ENCODE results near the gene PCBP2. TPM values are rescaled to one million over a fixed set of nuclear protein-coding genes. Genes with fewer than 3 reads are reported as not detected.
"Not testable (repeated sequence)": the region's sequence is repeated elsewhere in the genome, so short reads cannot be mapped to it uniquely, and the experiment has no call there.

PCBP2 gene
- polyA plus RNA-seq, 1 donor = 1,185 TPM

GRCh38 chr12:53466640-53467039 is 14.7 kb downstream of the PCBP2 start:
- no peak for DNase-seq

- no peak for DNase-seq
These were observed 15.2 kb downstream of the PCBP2 start for GRCh38 chr12:53467082-53467481.

- no peak for DNase-seq
These were observed 16.0 kb downstream of the PCBP2 start for GRCh38 chr12:53467880-53468279.

DNA sequence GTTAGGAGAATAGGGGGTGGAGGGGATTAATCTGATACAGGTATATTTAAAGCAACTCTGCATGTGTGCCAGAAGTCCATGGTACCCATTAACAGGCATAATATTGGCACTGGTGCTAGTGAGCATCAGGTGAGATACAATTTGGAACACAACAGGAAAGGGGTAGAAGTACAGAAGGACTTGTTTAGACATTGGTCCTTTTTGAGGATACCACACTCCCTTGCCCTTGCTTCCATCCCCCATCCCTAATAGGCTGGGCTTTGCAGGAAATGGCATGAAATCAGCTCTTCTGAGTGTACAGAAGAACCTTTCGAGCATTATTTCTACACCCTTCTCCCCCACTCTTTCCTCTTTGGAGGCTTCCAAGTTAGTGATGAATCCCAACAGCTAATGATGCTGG is 16.4 kb downstream of the PCBP2 start:
- no peak for DNase-seq

DNA sequence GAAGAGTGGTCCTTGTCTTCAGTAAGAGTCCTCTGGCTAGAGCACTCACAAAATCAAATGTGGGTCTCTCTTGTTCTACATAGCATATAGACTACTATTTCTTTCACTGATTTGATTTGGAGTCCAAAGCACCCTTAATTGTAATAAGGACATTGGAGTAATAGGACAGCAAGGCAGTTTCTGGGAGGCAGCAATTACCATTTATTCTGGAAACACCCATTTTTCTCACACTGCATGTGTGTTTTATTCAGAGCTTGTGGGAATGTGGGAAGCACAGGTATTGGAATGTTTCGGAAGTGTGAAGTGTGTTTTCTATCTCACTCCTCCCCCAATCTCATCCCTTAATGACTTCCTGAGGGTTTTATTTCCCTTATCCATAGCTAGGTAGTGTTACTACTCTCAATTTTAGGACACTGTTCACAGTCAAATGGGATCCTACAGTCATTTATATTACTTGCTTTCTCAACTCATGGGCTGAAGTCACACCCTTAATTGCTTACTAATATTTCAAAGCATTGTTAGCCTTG is 20.2 kb downstream of the PCBP2 start:
- no peak for DNase-seq

GRCh38 chr12:53474077-53474476 is 22.2 kb downstream of the PCBP2 start:
- no peak for DNase-seq

DNA sequence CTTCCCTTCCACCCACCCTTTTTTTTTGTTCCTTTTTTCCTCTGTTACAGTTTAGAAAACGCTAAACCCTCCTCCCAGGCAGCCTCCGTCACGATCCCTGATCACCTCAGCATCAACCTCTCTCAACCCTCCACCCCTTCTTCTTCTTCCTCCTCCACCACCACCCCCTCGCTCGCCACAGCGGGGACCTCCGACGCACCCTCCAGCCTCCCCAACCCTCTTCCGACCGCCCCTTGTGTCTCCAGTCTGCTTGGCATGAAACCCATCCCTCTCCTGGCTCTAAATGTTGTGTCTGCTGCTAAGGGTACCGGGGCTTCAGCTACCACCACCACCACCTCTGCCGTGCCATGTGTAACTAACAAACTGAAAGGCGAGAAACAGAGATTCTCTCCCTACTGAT is 22.9 kb downstream of the PCBP2 start:
- no peak for DNase-seq

GRCh38 chr12:53476769-53477209 is 24.9 kb downstream of the PCBP2 start:
- DNase-seq = no peak

- DNase-seq = no peak
These were observed 27.0 kb downstream of the PCBP2 start for GRCh38 chr12:53478865-53479264.

GRCh38 chr12:53479331-53479730 is 27.4 kb downstream of the PCBP2 start:
- no peak for DNase-seq

DNA sequence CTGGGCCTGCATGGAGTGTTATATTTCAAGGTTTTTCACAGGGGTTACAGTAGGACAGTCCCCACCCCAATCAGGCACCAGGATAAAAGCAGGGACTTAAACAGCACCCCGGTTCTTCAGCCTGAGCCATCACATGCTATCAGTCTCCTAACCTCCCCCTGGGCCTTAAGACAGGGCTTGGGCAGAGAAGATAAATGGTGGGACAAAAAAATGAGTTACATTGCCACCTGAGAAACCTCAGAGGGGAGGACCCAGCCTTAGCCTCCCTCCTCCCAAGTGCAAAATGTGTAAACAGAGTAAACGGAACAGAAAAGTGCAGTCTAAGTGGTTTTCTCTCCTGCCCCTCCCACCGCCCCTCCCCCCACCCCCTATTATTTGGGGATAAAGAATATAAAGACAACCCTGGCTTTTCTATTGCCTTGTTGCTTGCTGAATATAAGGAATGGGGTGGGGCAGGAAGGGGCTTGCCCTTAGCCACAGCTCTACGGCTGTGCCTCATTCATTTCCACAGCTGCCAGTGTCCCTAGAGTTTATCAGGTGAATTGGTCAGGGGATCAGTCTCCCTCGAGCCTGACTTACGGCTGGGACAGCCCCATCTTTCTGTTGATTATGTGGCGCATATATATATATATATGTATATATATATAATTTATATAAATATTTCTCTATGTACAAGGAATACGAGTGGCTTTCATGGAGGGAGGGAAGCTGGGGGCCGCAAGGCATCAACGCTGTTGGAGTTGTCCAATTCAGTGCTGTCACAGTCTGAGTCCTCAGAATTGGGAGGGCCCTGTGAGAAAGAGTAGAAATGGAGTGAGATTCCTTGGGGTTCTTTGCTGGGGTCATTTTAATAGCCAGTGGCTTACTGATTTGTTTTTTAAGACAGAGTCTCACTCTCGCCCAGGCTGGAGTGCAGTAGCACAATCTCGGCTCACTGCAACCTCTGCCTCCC is 28.9 kb downstream of the PCBP2 start:
- DNase-seq = no peak

- DNase-seq = not testable (repeated sequence)
These were observed 29.6 kb downstream of the PCBP2 start for GRCh38 chr12:53481458-53481857.

DNA sequence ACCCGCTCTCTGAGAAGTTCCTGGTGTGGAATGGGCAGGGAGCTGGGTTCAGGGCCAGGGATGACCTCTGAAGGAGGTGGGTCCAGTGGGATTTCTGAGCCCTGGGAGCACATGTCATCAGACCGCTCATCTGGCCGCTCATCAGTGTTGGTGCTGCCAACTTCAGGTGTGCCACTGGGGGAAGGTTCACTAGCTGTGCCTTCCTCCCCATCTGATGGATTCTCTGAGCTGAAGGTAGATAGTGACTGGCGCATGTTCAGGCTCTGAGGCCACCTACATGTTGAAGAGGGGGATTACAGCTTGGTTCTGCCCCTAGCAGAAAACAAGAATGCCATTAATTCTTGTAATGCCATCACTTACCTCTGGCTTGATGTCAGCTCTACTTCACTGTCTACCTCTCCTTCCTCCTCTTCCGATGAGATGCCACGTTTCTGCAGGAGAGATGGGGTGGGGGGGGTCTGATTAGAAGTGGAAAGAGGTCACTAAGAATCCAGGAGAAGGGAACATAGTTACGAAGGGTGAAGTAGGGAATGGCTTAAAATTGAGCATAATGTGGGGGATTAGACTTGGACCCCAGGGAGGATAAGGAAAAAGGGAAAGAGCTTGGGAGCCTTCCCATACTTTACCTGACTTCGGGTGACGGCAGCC is 30.2 kb downstream of the PCBP2 start:
- DNase-seq = no peak

- no peak for DNase-seq
These were observed 30.8 kb downstream of the PCBP2 start for GRCh38 chr12:53482626-53483168.

DNA sequence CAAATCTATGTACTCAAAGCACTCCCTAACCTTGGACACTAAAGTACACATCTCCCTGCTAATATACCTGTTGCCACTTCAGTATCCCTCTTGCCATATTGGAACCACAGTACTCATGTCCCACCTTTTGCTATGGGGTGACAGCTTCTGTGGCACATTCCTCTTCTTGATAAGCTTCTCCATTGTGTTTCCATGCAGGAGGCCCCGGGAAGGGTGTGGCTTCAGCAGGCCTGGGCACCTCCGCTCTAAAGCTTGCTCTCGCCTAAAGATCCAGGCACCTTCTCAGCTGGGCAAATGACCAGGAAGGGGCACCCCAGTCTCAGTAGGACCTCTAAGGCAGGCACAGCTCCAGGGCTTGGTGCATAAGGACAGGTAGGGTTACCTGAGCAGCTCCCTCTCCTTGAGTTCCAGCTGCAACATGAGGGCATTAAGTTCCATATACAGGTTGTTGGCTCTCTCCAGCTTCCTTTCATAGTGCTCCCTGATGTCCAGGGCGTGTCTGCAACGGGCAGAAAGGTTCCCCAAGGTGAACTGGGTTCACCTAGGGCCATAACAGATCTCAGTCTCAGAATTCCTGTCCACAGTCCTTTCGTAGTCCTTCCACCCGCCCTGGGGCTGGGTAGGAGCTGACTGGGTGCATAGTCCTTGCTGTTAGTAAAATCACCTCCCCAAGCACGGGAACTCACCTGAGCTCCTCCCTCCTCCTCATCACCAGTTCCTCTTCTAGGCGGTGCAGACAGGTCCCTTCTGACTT is 31.5 kb downstream of the PCBP2 start:
- no peak for DNase-seq

GRCh38 chr12:53483979-53484377 is 32.1 kb downstream of the PCBP2 start:
- DNase-seq = no peak

DNA sequence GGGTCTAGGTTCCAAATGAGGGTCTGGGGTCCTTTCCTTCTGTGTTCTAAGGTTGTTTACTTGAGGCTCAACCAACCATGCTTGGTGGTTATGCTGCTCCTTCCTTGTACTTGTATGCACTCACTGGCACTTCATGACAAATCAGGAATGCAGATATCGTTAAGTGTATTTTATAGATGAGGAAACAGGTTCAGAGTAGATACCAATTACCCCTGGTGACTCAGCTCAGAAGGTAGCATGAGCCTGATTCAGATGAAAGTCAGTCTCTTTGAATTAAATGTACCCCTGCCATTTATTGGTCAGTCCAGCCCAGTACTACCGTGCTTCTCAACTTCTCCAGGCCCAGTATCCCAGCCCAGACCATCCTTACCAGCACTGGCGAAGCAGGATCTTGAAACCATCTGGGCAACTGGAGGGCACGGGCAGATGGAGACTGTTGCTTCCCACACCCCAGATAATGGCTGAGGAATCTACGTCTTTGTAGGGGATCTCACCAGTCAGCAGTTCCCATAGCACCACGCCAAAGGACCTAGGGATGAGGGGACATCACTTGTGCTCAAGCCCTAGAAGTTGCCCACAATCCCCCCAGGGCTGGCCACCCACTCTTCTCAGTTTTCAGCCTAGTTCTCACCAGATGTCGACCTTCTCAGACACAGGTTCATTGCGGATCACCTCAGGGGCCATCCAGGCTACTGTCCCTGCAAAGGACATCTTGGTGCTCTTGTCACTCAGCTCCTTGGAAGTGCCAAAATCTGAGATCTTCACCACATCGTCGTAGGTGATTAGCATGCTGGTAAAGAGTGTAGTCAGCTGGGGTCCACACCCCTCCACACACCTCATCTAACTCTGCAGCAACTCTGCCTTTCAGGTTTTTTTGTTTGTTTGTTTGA is 33.0 kb downstream of the PCBP2 start:
- no peak for DNase-seq

GRCh38 chr12:53485955-53486735 is 34.2 kb downstream of the PCBP2 start:
- DNase-seq = no peak

GRCh38 chr12:53486736-53487487 is 35.0 kb downstream of the PCBP2 start:
- DNase-seq = no peak
